Endothelial cell of umbilical vein (primary cell): ENCODE data around the gene FRMD5. TPM values are rescaled to one million over a fixed set of nuclear protein-coding genes. Genes with fewer than 3 reads are reported as not detected.

Experiments
- BruUV-seq: library from RNA; stranded (reverse); fragments of 400-500 nt; replicated peaks from 2 replicates; lab custom pipeline; 2021; lab: Mats Ljungman, UMichigan
- CTCF ChIA-PET: fragments of 300-600, 350-600 bp; sonication (Branson Sonifier 250); formaldehyde crosslinking; loops from one replicate; lab custom pipeline; 2021; ENCODE audit warnings: antibody characterized with exemption, inconsistent platforms; lab: Charles Lee
- POLR2A ChIA-PET: fragments of 300-600, 350-600 bp; sonication (Branson Sonifier 250); formaldehyde crosslinking; loops from one replicate; lab custom pipeline; 2021; ENCODE audit warnings: antibody characterized with exemption, inconsistent platforms; lab: Charles Lee
- DNase-seq: peaks from one replicate; pipeline ENCODE4 v3.0.0-alpha.2; 2011; ENCODE audit warnings: low read depth, low spot score
- FAIRE-seq: peaks from 2 replicates; lab custom pipeline; 2011; peaks lifted over from hg19 to GRCh38; lab: Jason Lieb, UNC
- H2AFZ ChIP-seq: 2 replicates; pipeline ENCODE4 v1.6.0; 2012; ENCODE audit warnings: low read depth, low read length, control low read depth, inconsistent platforms
- H3K27ac ChIP-seq: 2 replicates; pipeline ENCODE4 v1.5.1; 2011; ENCODE audit warnings: low read depth, mild to moderate bottlenecking, control low read depth, low read length, moderate library complexity; ENCODE audit not compliant: insufficient read depth
- H3K27me3 ChIP-seq, 2 experiments: 2 replicates each; pipeline versions ENCODE4 v1.6.0 to v1.6.1; 2011; ENCODE audit warnings: low read length in 2 of 2, mixed read lengths in 1 of 2; ENCODE audit not compliant: control insufficient read depth in 2 of 2, insufficient read depth in 2 of 2
- H3K36me3 ChIP-seq, 2 experiments: 2 replicates in 1 of 2; 3 replicates in 1 of 2; pipeline ENCODE4 v1.5.1; 2011; ENCODE audit warnings: low read length in 2 of 2, mild to moderate bottlenecking in 1 of 2, moderate library complexity in 1 of 2; ENCODE audit not compliant: control insufficient read depth in 2 of 2, insufficient read depth in 2 of 2; ENCODE audit errors: extremely low read depth in 1 of 2
- H3K4me1 ChIP-seq: 3 replicates; pipeline ENCODE4 v1.5.1; 2011; ENCODE audit warnings: mild to moderate bottlenecking, low read length; ENCODE audit not compliant: control insufficient read depth, insufficient read depth; ENCODE audit errors: extremely low read depth
- H3K4me2 ChIP-seq: 2 replicates; pipeline ENCODE4 v1.6.1; 2011; ENCODE audit warnings: low read length, control low read depth, mixed read lengths; ENCODE audit not compliant: insufficient read depth
- H3K4me3 ChIP-seq, 3 experiments: fragments of 200-600 bp in 1 of 3; sonication (generic), shearing (Covaris generic) in 1 of 3; replicated peaks in 1 of 3; 2 replicates each; pipeline ENCODE4 v1.5.1; 2011 to 2016; ENCODE audit warnings: control low read depth in 3 of 3, low read length in 3 of 3, mild to moderate bottlenecking in 2 of 3, inconsistent platforms in 1 of 3, low read depth in 1 of 3, moderate library complexity in 1 of 3; ENCODE audit not compliant: insufficient read depth in 1 of 3
- H3K79me2 ChIP-seq: 2 replicates; pipeline ENCODE4 v1.6.0; 2012; ENCODE audit warnings: low read length, inconsistent platforms; ENCODE audit not compliant: control insufficient read depth, insufficient read depth
- H3K9ac ChIP-seq: replicated peaks from 2 replicates; pipeline ENCODE3; 2011; ENCODE audit warnings: low read length, control low read depth; ENCODE audit not compliant: insufficient read depth; ENCODE audit errors: extremely low read depth
- H3K9me1 ChIP-seq: replicated peaks from 3 replicates; pipeline ENCODE4 v1.6.0; 2011; ENCODE audit warnings: mild to moderate bottlenecking, low read length; ENCODE audit not compliant: control insufficient read depth, insufficient read depth; ENCODE audit errors: extremely low read depth
- H3K9me3 ChIP-seq: replicated peaks from 2 replicates; pipeline ENCODE4 v1.5.1; 2012; ENCODE audit warnings: low read length, inconsistent platforms; ENCODE audit not compliant: control insufficient read depth, insufficient read depth
- H4K20me1 ChIP-seq: replicated peaks from 2 replicates; pipeline ENCODE3; 2011; ENCODE audit warnings: mild to moderate bottlenecking, low read length; ENCODE audit not compliant: control insufficient read depth, insufficient read depth; ENCODE audit errors: extremely low read depth
- CTCF ChIP-seq, 2 donors: IDR thresholded peaks; 1 replicate in 1 of 2; 2 replicates in 1 of 2; pipeline ENCODE4 v1.5.1; 2011; ENCODE audit warnings: low read length in 2 of 2, mild to moderate bottlenecking in 2 of 2, moderate library complexity in 2 of 2, control low read depth in 1 of 2, inconsistent platforms in 1 of 2, low read depth in 1 of 2; ENCODE audit not compliant: insufficient read depth in 1 of 2; ENCODE audit errors: extremely low read depth in 1 of 2
- EZH2 ChIP-seq: IDR thresholded peaks from 2 replicates; pipeline ENCODE4 v1.6.1; 2012; ENCODE audit warnings: borderline replicate concordance, low read depth, mild to moderate bottlenecking, moderate library complexity, low read length, inconsistent platforms; ENCODE audit not compliant: severe bottlenecking
- FOS ChIP-seq: IDR thresholded peaks from 2 replicates; pipeline ENCODE4 v1.6.1; 2011; ENCODE audit warnings: mild to moderate bottlenecking, low read length, moderate library complexity, borderline replicate concordance; ENCODE audit not compliant: insufficient read depth
- GATA2 ChIP-seq: IDR thresholded peaks from 2 replicates; pipeline ENCODE4 v1.7.0; 2011; ENCODE audit warnings: low read depth, mild to moderate bottlenecking, moderate library complexity, mixed read lengths, low read length; ENCODE audit not compliant: insufficient read length, insufficient read depth
- JUN ChIP-seq: IDR thresholded peaks from 2 replicates; pipeline ENCODE4 v1.6.1; 2011; ENCODE audit warnings: borderline replicate concordance, low read depth; ENCODE audit not compliant: insufficient read length, insufficient read depth
- MAX ChIP-seq: IDR thresholded peaks from 2 replicates; pipeline ENCODE4 v1.6.1; 2011; ENCODE audit not compliant: insufficient read depth, insufficient read length
- MYC ChIP-seq: IDR thresholded peaks from one replicate; pipeline ENCODE4 v1.6.1; 2011; ENCODE audit warnings: mild to moderate bottlenecking, low read depth, low read length
- POLR2A ChIP-seq: IDR thresholded peaks from 2 replicates; pipeline ENCODE4 v1.6.1; 2012; ENCODE audit warnings: low read depth, mild to moderate bottlenecking, control low read depth, low read length
- POLR2AphosphoS5 ChIP-seq: IDR thresholded peaks from 2 replicates; pipeline ENCODE4 v1.6.1; 2012; ENCODE audit warnings: low read depth, mild to moderate bottlenecking, control low read depth, low read length, moderate library complexity; ENCODE audit not compliant: insufficient read depth
- dilution Hi-C: fragments of 300-500 bp; cut with MboI; formaldehyde crosslinking; loops from one replicate; pipeline ENCODE4 v1.15.0; 2019; ENCODE audit warnings: low sequenced_read_pairs; ENCODE audit not compliant: extremely low pct_ligation_motif_present
- intact Hi-C: fragments of 100-400 bp; cut with micrococcal nuclease; formaldehyde crosslinking; loops from one replicate; pipeline ENCODE4 v1.10.0; 2022
- polyA plus RNA-seq, 4 experiments: library from polyadenylated mRNA; depleted of rRNA in 3 of 4; stranded (reverse) in 3 of 4; unstranded in 1 of 4; fragments of >200 nt; gene quantifications; 2 replicates each; pipeline versions ENCODE4 v1.2.1 to v1.2.3, GENCODE V29; 2011 to 2012; ENCODE audit warnings: missing spikeins in 1 of 4
- total RNA-seq: library from RNA; stranded (reverse); gene quantifications from 2 replicates; pipeline ENCODE4 v1.2.3, GENCODE V29; 2021

Gene FRMD5
- total and polyA plus RNA-seq, 2 donors (not counting 3 experiments of a cell fraction or from before 2014, with no cell fraction given) = 16.7 to 20.2 TPM

- dilution Hi-C loops = no loop called here
Observed at GRCh38 chr15:44128443-44128842, 66.6 kb downstream of the FRMD5 start.

More at GRCh38 chr15:44128443-44128842, 66.6 kb downstream of the FRMD5 start:
- Histone ChIP-seq H3K9ac (no peak overlapping the region), H3K27me3 (no peaks in the 10 kb centered on the region), H4K20me1 (no peaks in the 10 kb centered on the region), H2AFZ (no peak overlapping the region), H3K9me1 (no peaks in the 10 kb centered on the region), H3K9me3 (no peaks in the 10 kb centered on the region), H3K36me3 (no peaks in the 10 kb centered on the region), H3K4me2 (no peak overlapping the region), H3K4me3 (no peak overlapping the region), H3K79me2 (no peaks in the 10 kb centered on the region), H3K27ac (no peak overlapping the region), H3K4me1 (no peaks in the 10 kb centered on the region)
- intact Hi-C loops = no loop called here
- ChIA-PET POLR2A (no interaction called here), CTCF (interaction anchor here (1.1 to 1.9 kb wide), 2 partner anchors 9 to 251 kb away, joined by 3 to 11 read pairs; no protein-coding TSS in a partner anchor)
- BruUV-seq = no TSS peak
- FAIRE-seq = no peak
- no peak for DNase-seq
- TF ChIP-seq GATA2 (no peak), CTCF (IDR thresholded peaks at IDR 0.05; ENCODE audit: extremely low read depth in 1 of 2, insufficient read depth in 1 of 2, low read depth in 1 of 2, low read length in 2 of 2) (no peak), POLR2AphosphoS5 (no peak), JUN (no peak), MAX (no peak), EZH2 (no peak), FOS (no peak), MYC (no peak), POLR2A (no peak)
